ENCODE data around the gene EXD3.

EXD3 gene

GRCh38 chr9:137371521-137371941, 51.4 kb downstream of the EXD3 start:
- no peaks in the 10 kb centered on the region for H3K4me1 ChIP-seq (ENCODE audit: control insufficient read depth, insufficient read depth, low read length)
- no peaks in the 10 kb centered on the region for H3K36me3 ChIP-seq (ENCODE audit: insufficient read depth, low read length)
- H3K4me3 ChIP-seq (ENCODE audit: low read length) = no peak overlapping the region
- H3K4me2 ChIP-seq (ENCODE audit: low read length) = no peak overlapping the region
- H3K27me3 ChIP-seq (ENCODE audit: control insufficient read depth, insufficient read depth, low read length) = no peaks in the 10 kb centered on the region
- no peak overlapping the region for H3K9ac ChIP-seq (ENCODE audit: low read depth, low read length)
- H3K9me3 ChIP-seq (replicated peaks; ENCODE audit: low read length) = no peaks in the 10 kb centered on the region

- no peaks in the 10 kb centered on the region for H3K27me3 ChIP-seq (ENCODE audit: control insufficient read depth, insufficient read depth, low read length)
- no peak overlapping the region for H3K9ac ChIP-seq (ENCODE audit: low read depth, low read length)
- H3K4me1 ChIP-seq (ENCODE audit: control insufficient read depth, insufficient read depth, low read length) = no peaks in the 10 kb centered on the region
- H3K9me3 ChIP-seq (replicated peaks; ENCODE audit: low read length) = no peaks in the 10 kb centered on the region
- H3K4me3 ChIP-seq (ENCODE audit: low read length) = no peak overlapping the region
- no peaks in the 10 kb centered on the region for H3K36me3 ChIP-seq (ENCODE audit: insufficient read depth, low read length)
- H3K4me2 ChIP-seq (ENCODE audit: low read length) = no peak overlapping the region
These were observed 52.0 kb downstream of the EXD3 start for GRCh38 chr9:137370865-137371520.

- Histone ChIP-seq H3K9me3 (replicated peaks; ENCODE audit: low read length) (peaks cover 2% of the 10 kb centered on the region), H3K36me3 (ENCODE audit: insufficient read depth, low read length) (no peaks in the 10 kb centered on the region), H3K4me3 (ENCODE audit: low read length) (no peak overlapping the region), H3K9ac (ENCODE audit: low read depth, low read length) (no peak overlapping the region), H3K27me3 (ENCODE audit: control insufficient read depth, insufficient read depth, low read length) (no peaks in the 10 kb centered on the region), H3K4me2 (ENCODE audit: low read length) (no peak overlapping the region), H3K4me1 (ENCODE audit: control insufficient read depth, insufficient read depth, low read length) (no peaks in the 10 kb centered on the region)
These were observed 52.8 kb downstream of the EXD3 start for GRCh38 chr9:137369911-137370764.

GRCh38 chr9:137369061-137369787, 53.7 kb downstream of the EXD3 start:
- no peak overlapping the region for H3K4me2 ChIP-seq (ENCODE audit: low read length)
- H3K4me3 ChIP-seq (ENCODE audit: low read length) = no peak overlapping the region
- peaks cover 2% of the 10 kb centered on the region for H3K9me3 ChIP-seq (replicated peaks; ENCODE audit: low read length)
- H3K36me3 ChIP-seq (ENCODE audit: insufficient read depth, low read length) = no peaks in the 10 kb centered on the region
- no peaks in the 10 kb centered on the region for H3K27me3 ChIP-seq (ENCODE audit: control insufficient read depth, insufficient read depth, low read length)
- no peaks in the 10 kb centered on the region for H3K4me1 ChIP-seq (ENCODE audit: control insufficient read depth, insufficient read depth, low read length)
- H3K9ac ChIP-seq (ENCODE audit: low read depth, low read length) = no peak overlapping the region

- Histone ChIP-seq H3K9ac (ENCODE audit: low read depth, low read length) (no peak overlapping the region), H3K36me3 (ENCODE audit: insufficient read depth, low read length) (no peaks in the 10 kb centered on the region), H3K4me3 (ENCODE audit: low read length) (no peak overlapping the region), H3K9me3 (replicated peaks; ENCODE audit: low read length) (peaks cover 2% of the 10 kb centered on the region), H3K27me3 (ENCODE audit: control insufficient read depth, insufficient read depth, low read length) (no peaks in the 10 kb centered on the region), H3K4me1 (ENCODE audit: control insufficient read depth, insufficient read depth, low read length) (no peaks in the 10 kb centered on the region), H3K4me2 (ENCODE audit: low read length) (no peak overlapping the region)
These were observed 54.4 kb downstream of the EXD3 start for GRCh38 chr9:137368431-137369035.

- Histone ChIP-seq H3K9ac (ENCODE audit: low read depth, low read length) (no peak overlapping the region), H3K9me3 (replicated peaks; ENCODE audit: low read length) (peaks cover 2% of the 10 kb centered on the region), H3K27me3 (ENCODE audit: control insufficient read depth, insufficient read depth, low read length) (no peaks in the 10 kb centered on the region), H3K36me3 (ENCODE audit: insufficient read depth, low read length) (no peaks in the 10 kb centered on the region), H3K4me2 (ENCODE audit: low read length) (no peak overlapping the region), H3K4me3 (ENCODE audit: low read length) (no peak overlapping the region), H3K4me1 (ENCODE audit: control insufficient read depth, insufficient read depth, low read length) (no peaks in the 10 kb centered on the region)
These were observed 55.2 kb downstream of the EXD3 start for GRCh38 chr9:137367506-137368430.

GRCh38 chr9:137366891-137367381, 56.0 kb downstream of the EXD3 start:
- Histone ChIP-seq H3K27me3 (ENCODE audit: control insufficient read depth, insufficient read depth, low read length) (no peaks in the 10 kb centered on the region), H3K4me1 (ENCODE audit: control insufficient read depth, insufficient read depth, low read length) (no peaks in the 10 kb centered on the region), H3K9me3 (replicated peaks; ENCODE audit: low read length) (peaks cover 2% of the 10 kb centered on the region), H3K4me3 (ENCODE audit: low read length) (no peak overlapping the region), H3K36me3 (ENCODE audit: insufficient read depth, low read length) (no peaks in the 10 kb centered on the region), H3K4me2 (ENCODE audit: low read length) (no peak overlapping the region), H3K9ac (ENCODE audit: low read depth, low read length) (no peak overlapping the region)

- H3K4me3 ChIP-seq (ENCODE audit: low read length) = no peak overlapping the region
- H3K4me2 ChIP-seq (ENCODE audit: low read length) = no peak overlapping the region
- no peak overlapping the region for H3K9ac ChIP-seq (ENCODE audit: low read depth, low read length)
- no peaks in the 10 kb centered on the region for H3K36me3 ChIP-seq (ENCODE audit: insufficient read depth, low read length)
- peaks cover 2% of the 10 kb centered on the region for H3K9me3 ChIP-seq (replicated peaks; ENCODE audit: low read length)
- H3K4me1 ChIP-seq (ENCODE audit: control insufficient read depth, insufficient read depth, low read length) = no peaks in the 10 kb centered on the region
- H3K27me3 ChIP-seq (ENCODE audit: control insufficient read depth, insufficient read depth, low read length) = no peaks in the 10 kb centered on the region
These were observed 56.5 kb downstream of the EXD3 start for GRCh38 chr9:137366445-137366810.

GRCh38 chr9:137365552-137366444, 57.2 kb downstream of the EXD3 start:
- H3K4me3 ChIP-seq (ENCODE audit: low read length) = no peak overlapping the region
- no peak overlapping the region for H3K4me2 ChIP-seq (ENCODE audit: low read length)
- H3K27me3 ChIP-seq (ENCODE audit: control insufficient read depth, insufficient read depth, low read length) = no peaks in the 10 kb centered on the region
- H3K4me1 ChIP-seq (ENCODE audit: control insufficient read depth, insufficient read depth, low read length) = no peaks in the 10 kb centered on the region
- H3K9ac ChIP-seq (ENCODE audit: low read depth, low read length) = no peak overlapping the region
- no peaks in the 10 kb centered on the region for H3K36me3 ChIP-seq (ENCODE audit: insufficient read depth, low read length)
- H3K9me3 ChIP-seq (replicated peaks; ENCODE audit: low read length) = peaks cover 2% of the 10 kb centered on the region

GRCh38 chr9:137365056-137365455, 57.9 kb downstream of the EXD3 start:
- no peaks in the 10 kb centered on the region for H3K4me1 ChIP-seq (ENCODE audit: control insufficient read depth, insufficient read depth, low read length)
- H3K9me3 ChIP-seq (replicated peaks; ENCODE audit: low read length) = peaks cover 2% of the 10 kb centered on the region
- no peak overlapping the region for H3K4me3 ChIP-seq (ENCODE audit: low read length)
- H3K9ac ChIP-seq (ENCODE audit: low read depth, low read length) = no peak overlapping the region
- no peak overlapping the region for H3K4me2 ChIP-seq (ENCODE audit: low read length)
- H3K27me3 ChIP-seq (ENCODE audit: control insufficient read depth, insufficient read depth, low read length) = no peaks in the 10 kb centered on the region
- no peaks in the 10 kb centered on the region for H3K36me3 ChIP-seq (ENCODE audit: insufficient read depth, low read length)
